Mucosa of descending colon (tissue), 3 donors: ENCODE results near the gene ZBTB6. TPM values are rescaled to one million over a fixed set of nuclear protein-coding genes. Genes with fewer than 3 reads are reported as not detected.

Experiments used
- ATAC-seq: fragments of 200-7000 bp; cut with Tn5 transposase; one replicate; pipeline ENCODE4 v1.9.1; 2020; ENCODE audit warnings: mild to moderate bottlenecking, moderate library complexity
- DNase-seq, 3 donors: peaks; one replicate each; pipeline ENCODE4 v3.0.0-alpha.2; 2020
- H3K36me3 ChIP-seq: fragments of 200-600 bp; one replicate; pipeline ENCODE4 v1.8.0; 2021; ENCODE audit warnings: low read depth, mild to moderate bottlenecking
- H3K4me1 ChIP-seq: fragments of 200-600 bp; one replicate; pipeline ENCODE4 v1.8.0; 2021; ENCODE audit warnings: low read depth, mild to moderate bottlenecking
- H3K4me3 ChIP-seq: fragments of 200-600 bp; one replicate; pipeline ENCODE4 v1.8.0; 2021; ENCODE audit warnings: mild to moderate bottlenecking
- H3K9me3 ChIP-seq: fragments of 200-600 bp; one replicate; pipeline ENCODE4 v1.8.0; 2021; ENCODE audit warnings: mild to moderate bottlenecking
- intact Hi-C, 2 donors: fragments of 100-400 bp; cut with DNase I in 1 of 2; cut with micrococcal nuclease in 1 of 2; formaldehyde crosslinking; loops; one replicate each; pipeline versions ENCODE4 v1.11.0 to v1.11.1; 2022; cut with DNase I, micrococcal nuclease
- long read RNA-seq, 2 donors: library from polyadenylated mRNA; unstranded; transcript quantifications; one replicate each; pipeline ENCODE4 v2.0.0, GENCODE V29; 2019 to 2021
- total RNA-seq, 3 donors: library from RNA; stranded (reverse); fragmentation: NEBNext Ultra II Directional in 2 of 3; extraction: Animal tissue kit (Norgen Biotek cat#: 25700) in 2 of 3; gene quantifications; one replicate each; pipeline versions ENCODE4 v1.2.1 to v1.2.4, GENCODE V29; 2021 to 2023
- TF ChIP-seq, protein P1 (sequence below): fragments of 200-600 bp; IDR thresholded peaks from one replicate; pipeline ENCODE4 v1.8.0; 2022; ENCODE audit warnings: antibody characterized with exemption, mild to moderate bottlenecking
- donor health status: DM: no; HTN: no; CAD: no; lungs with moderate emphysema.
- donor health status: DM: no; HTN: no; CAD: no.
- donor health status: DM: no; HTN: yes; CAD: no.

ZBTB6 gene, protein sequence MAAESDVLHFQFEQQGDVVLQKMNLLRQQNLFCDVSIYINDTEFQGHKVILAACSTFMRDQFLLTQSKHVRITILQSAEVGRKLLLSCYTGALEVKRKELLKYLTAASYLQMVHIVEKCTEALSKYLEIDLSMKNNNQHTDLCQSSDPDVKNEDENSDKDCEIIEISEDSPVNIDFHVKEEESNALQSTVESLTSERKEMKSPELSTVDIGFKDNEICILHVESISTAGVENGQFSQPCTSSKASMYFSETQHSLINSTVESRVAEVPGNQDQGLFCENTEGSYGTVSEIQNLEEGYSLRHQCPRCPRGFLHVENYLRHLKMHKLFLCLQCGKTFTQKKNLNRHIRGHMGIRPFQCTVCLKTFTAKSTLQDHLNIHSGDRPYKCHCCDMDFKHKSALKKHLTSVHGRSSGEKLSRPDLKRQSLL
- total RNA-seq: 1 to 10 TPM; 6.5 to 8.0 (median 7.9) TPM
- long read RNA-seq, donor 1, full-length matches to known transcripts: 3 of 3 reads
- long read RNA-seq, donor 1, partial matches to known transcripts: 0 of 3 reads
- long read RNA-seq, donor 1, other reads (novel, unspliced or antisense): 0 of 3 reads
- long read RNA-seq, donor 2, partial matches to known transcripts: 0 of 1 reads
- long read RNA-seq, donor 2, other reads (novel, unspliced or antisense): 1 of 1 reads

DNA sequence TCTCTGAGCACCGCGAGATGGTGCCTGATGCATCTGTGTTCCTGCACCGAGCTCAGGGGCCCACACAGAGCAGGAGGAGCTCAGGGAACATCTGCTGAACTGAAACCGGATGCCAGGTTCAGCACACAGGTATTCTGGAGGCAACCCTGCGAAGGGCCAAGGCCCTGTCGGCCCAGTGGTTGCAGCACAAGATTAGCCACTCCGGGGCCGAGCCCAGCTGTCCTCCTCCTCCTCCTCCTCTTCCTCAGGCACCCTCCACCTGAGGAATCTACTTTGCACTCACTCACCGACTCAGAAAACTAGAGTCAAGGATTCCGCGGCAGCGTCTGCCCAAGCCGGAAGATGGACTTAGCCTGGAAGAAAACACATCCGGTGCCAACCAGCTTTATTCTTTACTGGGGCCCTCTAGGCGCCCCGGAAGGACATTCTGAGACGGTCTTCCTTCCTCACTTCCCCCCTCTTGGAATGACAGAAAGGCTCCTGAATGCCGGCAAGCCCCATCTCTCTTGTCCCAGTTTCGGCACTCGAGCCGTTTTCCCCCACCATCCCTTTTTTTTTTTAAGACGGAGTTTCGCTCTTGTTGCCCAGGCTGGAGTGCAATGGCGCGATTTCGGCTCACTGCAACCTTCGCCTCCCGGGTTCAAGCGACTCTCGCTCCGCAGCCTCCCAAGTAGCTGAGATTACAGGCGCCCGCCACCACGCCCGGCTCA, at the start of gene ZBTB6:
Gene ZBTB6, minus strand, starts transcription at position 360 of the 710 bp plus-strand sequence. CDS start 1,251 bp downstream, outside the sequence.
- H3K4me3 ChIP-seq: peak within 1 kb of the TSS; percentile 60
- DNase-seq (peak; percentile 73 to 85 (median 76)), ATAC-seq (peak; percentile 99)
- intact Hi-C loops: no loop called here
- TF ChIP-seq, protein P1, sequence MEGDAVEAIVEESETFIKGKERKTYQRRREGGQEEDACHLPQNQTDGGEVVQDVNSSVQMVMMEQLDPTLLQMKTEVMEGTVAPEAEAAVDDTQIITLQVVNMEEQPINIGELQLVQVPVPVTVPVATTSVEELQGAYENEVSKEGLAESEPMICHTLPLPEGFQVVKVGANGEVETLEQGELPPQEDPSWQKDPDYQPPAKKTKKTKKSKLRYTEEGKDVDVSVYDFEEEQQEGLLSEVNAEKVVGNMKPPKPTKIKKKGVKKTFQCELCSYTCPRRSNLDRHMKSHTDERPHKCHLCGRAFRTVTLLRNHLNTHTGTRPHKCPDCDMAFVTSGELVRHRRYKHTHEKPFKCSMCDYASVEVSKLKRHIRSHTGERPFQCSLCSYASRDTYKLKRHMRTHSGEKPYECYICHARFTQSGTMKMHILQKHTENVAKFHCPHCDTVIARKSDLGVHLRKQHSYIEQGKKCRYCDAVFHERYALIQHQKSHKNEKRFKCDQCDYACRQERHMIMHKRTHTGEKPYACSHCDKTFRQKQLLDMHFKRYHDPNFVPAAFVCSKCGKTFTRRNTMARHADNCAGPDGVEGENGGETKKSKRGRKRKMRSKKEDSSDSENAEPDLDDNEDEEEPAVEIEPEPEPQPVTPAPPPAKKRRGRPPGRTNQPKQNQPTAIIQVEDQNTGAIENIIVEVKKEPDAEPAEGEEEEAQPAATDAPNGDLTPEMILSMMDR: no peak
- no peaks in the 10 kb centered on the region for H3K4me1 ChIP-seq
- H3K9me3 ChIP-seq: no peaks in the 10 kb centered on the region
- no peaks in the 10 kb centered on the region for H3K36me3 ChIP-seq

DNA sequence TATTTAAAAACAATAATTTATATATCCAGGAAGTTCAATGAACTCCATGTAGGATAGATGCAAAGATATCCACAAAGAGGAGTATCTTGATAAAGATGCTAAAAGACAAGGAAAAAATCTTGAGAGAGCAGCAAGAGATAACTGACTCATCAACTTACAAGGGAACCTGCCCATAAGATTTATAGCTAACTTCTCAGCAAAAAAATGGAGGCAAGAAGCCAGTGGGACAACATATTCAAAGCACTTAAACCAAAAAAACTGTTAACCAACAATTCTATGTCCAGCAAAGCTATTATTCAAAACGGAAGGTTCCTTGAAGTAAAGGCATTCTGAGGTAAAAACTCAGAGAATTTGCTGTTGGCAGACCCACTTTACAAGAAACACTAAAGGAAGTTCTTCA, 48.0 kb upstream of the ZBTB6 start:
- H3K4me1 ChIP-seq: no peaks in the 10 kb centered on the region
- H3K4me3 ChIP-seq: no peak overlapping the region
- H3K9me3 ChIP-seq: no peaks in the 10 kb centered on the region
- H3K36me3 ChIP-seq: no peaks in the 10 kb centered on the region
- DNase-seq: no peak
- TF ChIP-seq, protein P1: no peak
- no peak for ATAC-seq
- intact Hi-C loops: no loop called here

DNA sequence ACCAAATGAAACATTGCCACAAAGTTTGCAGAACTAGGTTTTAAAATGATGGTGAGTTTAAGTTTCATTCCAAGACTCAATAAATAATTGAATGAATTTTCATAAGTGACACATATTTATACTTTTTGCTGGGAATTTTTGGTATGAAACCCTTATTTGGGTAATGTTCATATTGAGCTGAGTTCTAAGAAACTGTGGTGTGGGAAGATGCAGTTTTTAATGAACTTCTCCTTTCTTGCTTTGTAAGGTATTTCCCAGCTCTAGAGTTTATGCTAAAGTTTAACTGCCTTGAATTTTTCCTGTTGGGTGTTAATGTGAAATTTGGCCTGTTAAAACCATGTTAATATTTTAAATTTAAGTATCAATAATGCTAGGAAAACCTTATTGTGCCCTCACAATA, 42.8 kb upstream of the ZBTB6 start:
- no peaks in the 10 kb centered on the region for H3K36me3 ChIP-seq
- TF ChIP-seq, protein P1: no peak
- H3K4me1 ChIP-seq: peaks cover 25% of the 10 kb centered on the region
- ATAC-seq (no peak), DNase-seq (no peak)
- H3K4me3 ChIP-seq: no peak overlapping the region
- intact Hi-C loops: no loop called here
- H3K9me3 ChIP-seq: no peaks in the 10 kb centered on the region

DNA sequence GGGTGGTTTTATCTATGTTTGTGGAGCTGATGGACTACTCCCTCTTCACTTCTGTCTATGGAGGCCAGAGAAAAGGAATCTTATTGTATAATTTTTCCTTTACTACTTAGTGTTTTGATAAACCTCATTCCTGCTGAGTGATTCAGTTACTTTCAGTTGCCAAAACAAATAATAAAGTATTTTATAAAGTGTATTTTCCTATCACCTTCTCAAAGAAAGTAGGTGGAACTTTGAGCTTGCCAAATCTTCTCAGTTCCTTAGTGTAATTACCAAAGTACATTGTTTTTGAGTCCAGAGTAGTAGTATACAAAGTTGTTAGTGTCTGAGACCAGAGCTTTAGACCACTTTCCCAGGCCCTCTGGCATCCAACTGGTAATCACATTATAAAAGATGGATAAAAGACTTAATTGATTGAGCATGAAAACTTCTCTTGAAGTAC, 41.1 kb upstream of the ZBTB6 start:
- peaks cover 41% of the 10 kb centered on the region for H3K4me1 ChIP-seq
- H3K36me3 ChIP-seq: no peaks in the 10 kb centered on the region
- TF ChIP-seq, protein P1: no peak
- DNase-seq (no peak), ATAC-seq (peak; percentile 86)
- H3K4me3 ChIP-seq: no peak overlapping the region
- no peaks in the 10 kb centered on the region for H3K9me3 ChIP-seq
- intact Hi-C loops: no loop called here

DNA sequence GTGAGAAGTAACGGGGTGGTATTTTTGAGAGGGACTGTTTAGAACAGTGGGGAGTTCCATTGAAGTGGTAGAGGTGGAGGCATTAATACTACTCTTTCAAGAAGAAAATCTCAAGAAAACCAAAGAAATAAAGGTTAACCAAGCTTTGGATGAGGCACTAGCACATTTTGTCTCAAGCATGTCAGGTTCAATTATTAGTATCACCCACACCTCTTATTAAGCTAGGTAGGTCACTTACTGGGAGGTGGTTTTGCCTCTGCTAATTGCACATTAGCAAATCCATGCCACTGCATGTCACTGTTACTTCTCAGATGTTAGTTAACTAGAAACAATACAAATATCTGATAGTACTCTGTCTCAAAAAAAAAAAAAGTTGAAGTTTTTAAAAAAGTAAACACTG, 37.9 kb upstream of the ZBTB6 start:
- H3K4me3 ChIP-seq: no peak overlapping the region
- TF ChIP-seq, protein P1: no peak
- no peak for DNase-seq
- peaks cover 49% of the 10 kb centered on the region for H3K4me1 ChIP-seq
- intact Hi-C loops: no loop called here
- H3K36me3 ChIP-seq: no peaks in the 10 kb centered on the region
- ATAC-seq: no peak
- no peaks in the 10 kb centered on the region for H3K9me3 ChIP-seq
